ENCODE results near the gene TMEFF2. TPM values are rescaled to one million over a fixed set of nuclear protein-coding genes. Genes with fewer than 3 reads are reported as not detected.

The TMEFF2 gene
- total RNA-seq, 1 donor from 2014 or later: not detected

GRCh38 chr2:191941376-191941929 is 253.3 kb downstream of the TMEFF2 start:
- Histone ChIP-seq H3K27ac (no peak overlapping the region), H3K4me1 (no peaks in the 10 kb centered on the region), H3K27me3 (no peaks in the 10 kb centered on the region), H3K36me3 (no peaks in the 10 kb centered on the region), H3K4me3 (no peak overlapping the region), H3K9me3 (no peaks in the 10 kb centered on the region)
- no peak for DNase-seq
- TF ChIP-seq CTCF (IDR thresholded peaks at IDR 0.05): no peak
- ATAC-seq: no peak
- intact Hi-C loops (cut with DNase I): no loop called here

DNA sequence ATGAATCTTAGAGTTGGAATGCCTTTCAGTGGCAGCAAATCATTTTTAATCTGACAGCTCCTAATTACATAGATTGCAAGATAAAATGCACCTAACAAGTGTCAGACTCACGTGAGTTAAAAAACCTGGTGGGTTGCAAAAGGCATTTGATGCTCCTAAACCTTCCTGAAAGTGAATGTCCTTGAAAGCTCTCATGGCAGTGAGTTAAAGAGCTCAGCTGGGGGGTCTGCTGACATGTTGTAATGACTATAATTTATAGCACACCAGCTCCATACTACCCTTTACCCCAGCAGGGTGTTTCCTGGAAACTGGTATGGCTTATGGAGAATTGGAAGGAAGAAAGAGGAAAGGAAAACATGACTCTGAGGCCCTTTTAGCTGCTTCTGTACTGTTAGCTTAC is 256.0 kb downstream of the TMEFF2 start:
- H3K4me3 ChIP-seq: no peak overlapping the region
- no peak for DNase-seq
- no peaks in the 10 kb centered on the region for H3K27me3 ChIP-seq
- no peak overlapping the region for H3K27ac ChIP-seq
- TF ChIP-seq CTCF (IDR thresholded peaks at IDR 0.05): no peak
- no peak for ATAC-seq
- intact Hi-C loops (cut with DNase I): no loop called here
- H3K9me3 ChIP-seq: no peaks in the 10 kb centered on the region
- H3K4me1 ChIP-seq: no peaks in the 10 kb centered on the region
- no peaks in the 10 kb centered on the region for H3K36me3 ChIP-seq

GRCh38 chr2:191936882-191937405 is 257.8 kb downstream of the TMEFF2 start:
- H3K27me3 ChIP-seq: no peaks in the 10 kb centered on the region
- ATAC-seq (peak; percentile 46), DNase-seq (no peak)
- H3K36me3 ChIP-seq: no peaks in the 10 kb centered on the region
- no peak overlapping the region for H3K4me3 ChIP-seq
- H3K9me3 ChIP-seq: no peaks in the 10 kb centered on the region
- no peaks in the 10 kb centered on the region for H3K4me1 ChIP-seq
- no peak overlapping the region for H3K27ac ChIP-seq
- intact Hi-C loops (cut with DNase I): no loop called here
- TF ChIP-seq CTCF (IDR thresholded peaks at IDR 0.05): no peak

- no peak for TF ChIP-seq CTCF (IDR thresholded peaks at IDR 0.05)
- DNase-seq: no peak
- Histone ChIP-seq H3K9me3 (no peaks in the 10 kb centered on the region), H3K27me3 (no peaks in the 10 kb centered on the region), H3K4me3 (no peak overlapping the region), H3K4me1 (no peaks in the 10 kb centered on the region), H3K27ac (no peak overlapping the region), H3K36me3 (no peaks in the 10 kb centered on the region)
- intact Hi-C loops (cut with DNase I): no loop called here
- peak; percentile 88 for ATAC-seq
Observed at GRCh38 chr2:191935247-191935646, 259.5 kb downstream of the TMEFF2 start.

DNA sequence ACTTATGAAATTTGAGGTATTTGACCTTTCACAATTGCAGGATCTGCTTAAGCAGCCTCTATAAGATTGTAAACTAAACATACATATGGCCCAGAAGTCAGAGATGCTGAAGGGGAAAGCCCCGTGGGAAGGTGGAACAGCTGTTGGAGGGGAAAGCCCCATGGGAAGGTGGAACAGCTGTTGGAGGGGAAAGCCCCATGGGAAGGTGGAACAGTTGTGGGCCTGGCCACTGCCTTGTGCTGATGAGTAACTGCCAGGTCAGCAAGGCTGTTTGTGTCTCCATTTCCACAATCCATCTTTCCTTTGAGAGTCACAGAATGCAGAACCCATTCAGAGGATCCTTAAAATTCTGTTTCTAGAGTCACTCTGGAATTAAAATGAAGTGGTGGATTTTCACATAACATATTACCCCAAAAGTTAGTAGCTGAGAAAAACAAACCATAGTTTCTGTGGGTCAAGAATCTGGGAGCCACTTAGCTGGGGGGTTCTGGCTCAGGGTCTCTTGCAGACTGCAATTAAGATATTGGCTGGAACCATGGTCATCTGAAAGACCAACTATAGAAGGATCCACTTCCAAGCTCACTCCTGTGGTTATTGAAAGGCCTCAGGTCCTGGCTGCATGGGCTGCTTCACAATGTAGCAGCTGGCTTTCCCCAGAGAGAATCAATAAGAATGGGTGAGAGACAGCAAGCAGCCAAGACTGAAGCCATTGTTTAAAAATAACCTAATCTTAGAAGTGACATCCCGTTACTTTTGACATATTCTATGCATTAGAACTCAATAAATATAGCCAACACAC is 261.2 kb downstream of the TMEFF2 start:
- Histone ChIP-seq H3K4me1 (peaks cover 13% of the 10 kb centered on the region), H3K27me3 (no peaks in the 10 kb centered on the region), H3K36me3 (no peaks in the 10 kb centered on the region), H3K4me3 (no peak overlapping the region), H3K9me3 (no peaks in the 10 kb centered on the region), H3K27ac (no peak overlapping the region)
- intact Hi-C loops (cut with DNase I): no loop called here
- DNase-seq (no peak), ATAC-seq (no peak)
- TF ChIP-seq CTCF (IDR thresholded peaks at IDR 0.05): no peak
